Measurements from ENCODE around the gene AMBRA1.
"Not testable (repeated sequence)": the region's sequence is repeated elsewhere in the genome, so short reads cannot be mapped to it uniquely, and the experiment has no call there.

The AMBRA1 gene

DNA sequence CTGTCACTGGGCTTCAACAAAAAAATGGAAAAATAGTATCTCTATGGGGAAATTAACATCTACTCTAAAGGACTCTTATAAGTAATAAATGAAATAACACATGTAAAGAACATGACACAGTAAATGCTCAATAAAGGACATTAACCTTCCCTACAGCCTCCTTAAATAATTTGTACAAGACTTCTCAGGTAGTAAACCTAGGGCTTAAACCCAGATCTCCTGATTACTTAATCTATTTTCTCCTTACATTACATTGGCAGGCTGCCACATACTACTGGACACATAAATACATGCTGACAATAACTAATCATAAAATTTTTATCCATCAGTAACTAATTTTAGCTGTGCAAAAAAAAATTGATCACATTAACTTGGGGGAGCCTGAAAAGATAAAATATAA lies 4.9 kb downstream of the AMBRA1 start:
- peaks cover 25% of the 10 kb centered on the region for H3K4me1 ChIP-seq (ENCODE audit: control insufficient read depth, insufficient read depth, low read length)
- no peak overlapping the region for H3K4me3 ChIP-seq (ENCODE audit: low read length)
- H3K27me3 ChIP-seq (ENCODE audit: control insufficient read depth, insufficient read depth, low read length): no peaks in the 10 kb centered on the region
- H3K9ac ChIP-seq (ENCODE audit: low read length): no peak overlapping the region
- no peaks in the 10 kb centered on the region for H3K36me3 ChIP-seq (ENCODE audit: control insufficient read depth, insufficient read depth, low read length)
- no peaks in the 10 kb centered on the region for H3K9me3 ChIP-seq (ENCODE audit: control insufficient read depth, low read length)

DNA sequence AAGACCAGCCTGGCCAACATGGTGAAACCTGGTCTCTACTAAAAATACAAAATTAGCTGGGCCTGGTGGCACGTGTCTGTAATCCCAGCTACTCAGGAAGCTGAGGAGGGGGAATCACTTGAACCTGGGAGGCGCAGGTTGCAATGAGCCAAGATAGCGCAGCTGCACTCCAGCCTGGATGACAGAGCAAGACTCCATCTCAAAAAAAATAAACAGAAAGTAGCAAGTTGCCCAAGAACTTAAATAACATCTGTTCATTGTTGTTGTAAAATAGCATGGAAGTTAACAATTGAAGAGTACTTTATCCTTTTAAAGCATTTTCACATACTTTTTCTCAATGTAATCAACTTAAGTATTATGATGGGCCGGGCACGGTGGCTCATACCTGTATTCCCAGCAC lies 5.7 kb downstream of the AMBRA1 start:
- Histone ChIP-seq H3K36me3 (ENCODE audit: control insufficient read depth, insufficient read depth, low read length) (no peaks in the 10 kb centered on the region), H3K27me3 (ENCODE audit: control insufficient read depth, insufficient read depth, low read length) (no peaks in the 10 kb centered on the region), H3K9ac (ENCODE audit: low read length) (no peak overlapping the region), H3K9me3 (ENCODE audit: control insufficient read depth, low read length) (no peaks in the 10 kb centered on the region), H3K4me3 (ENCODE audit: low read length) (no peak overlapping the region), H3K4me1 (ENCODE audit: control insufficient read depth, insufficient read depth, low read length) (peaks cover 25% of the 10 kb centered on the region)

DNA sequence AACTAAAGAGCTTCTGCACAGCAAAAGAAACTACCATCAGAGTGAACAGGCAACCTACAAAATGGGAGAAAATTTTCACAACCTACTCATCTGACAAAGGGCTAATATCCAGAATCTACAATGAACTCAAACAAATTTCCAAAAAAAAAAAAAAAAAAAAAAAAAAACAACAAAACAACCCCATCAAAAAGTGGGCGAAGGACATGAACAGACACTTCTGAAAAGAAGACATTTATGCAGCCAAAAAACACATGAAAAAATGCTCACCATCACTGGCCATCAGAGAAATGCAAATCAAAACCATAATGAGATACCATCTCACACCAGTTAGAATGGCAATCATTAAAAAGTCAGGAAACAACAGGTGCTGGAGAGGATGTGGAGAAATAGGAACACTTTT lies 10.3 kb downstream of the AMBRA1 start:
- not testable (repeated sequence) for H3K4me1 ChIP-seq (ENCODE audit: control insufficient read depth, insufficient read depth, low read length); H3K9me3 ChIP-seq (ENCODE audit: control insufficient read depth, low read length); H3K36me3 ChIP-seq (ENCODE audit: control insufficient read depth, insufficient read depth, low read length); H3K4me3 ChIP-seq (ENCODE audit: low read length); H3K27me3 ChIP-seq (ENCODE audit: control insufficient read depth, insufficient read depth, low read length); H3K9ac ChIP-seq (ENCODE audit: low read length)

DNA sequence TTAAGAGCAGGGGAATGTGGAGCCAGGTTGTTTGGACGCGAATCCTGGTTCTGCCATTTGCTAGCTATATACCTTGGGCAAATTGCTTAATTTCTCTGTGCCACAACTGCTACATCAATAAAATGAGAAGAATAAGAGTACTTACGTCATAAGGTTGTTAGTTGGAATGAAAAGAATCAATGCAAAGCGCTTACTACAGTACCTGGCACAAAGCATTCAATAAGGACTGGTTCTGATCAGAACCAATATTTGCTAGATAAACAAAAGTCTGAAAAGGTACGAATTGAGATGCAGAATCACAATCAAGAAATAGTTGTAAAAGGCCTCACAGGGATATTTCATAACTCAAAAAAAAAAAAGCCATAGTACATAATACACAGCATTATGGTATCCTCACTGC lies 11.2 kb downstream of the AMBRA1 start:
- no peaks in the 10 kb centered on the region for H3K36me3 ChIP-seq (ENCODE audit: control insufficient read depth, insufficient read depth, low read length)
- no peaks in the 10 kb centered on the region for H3K27me3 ChIP-seq (ENCODE audit: control insufficient read depth, insufficient read depth, low read length)
- peaks cover 3% of the 10 kb centered on the region for H3K4me1 ChIP-seq (ENCODE audit: control insufficient read depth, insufficient read depth, low read length)
- H3K9ac ChIP-seq (ENCODE audit: low read length): no peak overlapping the region
- no peak overlapping the region for H3K4me3 ChIP-seq (ENCODE audit: low read length)
- H3K9me3 ChIP-seq (ENCODE audit: control insufficient read depth, low read length): no peaks in the 10 kb centered on the region

DNA sequence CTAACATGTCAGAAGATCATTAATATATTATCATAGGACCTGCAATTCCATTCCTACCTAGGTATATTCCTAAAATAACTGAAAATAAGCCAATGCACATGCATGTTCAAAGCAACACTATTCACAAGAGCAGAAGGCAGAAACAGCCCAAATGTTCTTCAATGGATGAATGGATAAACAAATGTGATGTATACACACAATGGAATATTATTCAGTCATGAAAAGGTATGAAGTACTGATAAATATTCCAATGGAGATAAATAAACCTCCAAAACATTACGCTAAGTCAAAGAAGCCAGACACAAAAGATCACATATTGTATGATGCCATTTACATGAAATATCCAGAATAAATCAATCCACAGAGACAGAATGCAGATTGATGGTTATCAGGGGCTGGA lies 16.8 kb downstream of the AMBRA1 start:
- Histone ChIP-seq H3K36me3 (ENCODE audit: control insufficient read depth, insufficient read depth, low read length) (no peaks in the 10 kb centered on the region), H3K4me3 (ENCODE audit: low read length) (no peak overlapping the region), H3K27me3 (ENCODE audit: control insufficient read depth, insufficient read depth, low read length) (no peaks in the 10 kb centered on the region), H3K9ac (ENCODE audit: low read length) (no peak overlapping the region), H3K4me1 (ENCODE audit: control insufficient read depth, insufficient read depth, low read length) (peaks cover 8% of the 10 kb centered on the region), H3K9me3 (ENCODE audit: control insufficient read depth, low read length) (no peaks in the 10 kb centered on the region)

DNA sequence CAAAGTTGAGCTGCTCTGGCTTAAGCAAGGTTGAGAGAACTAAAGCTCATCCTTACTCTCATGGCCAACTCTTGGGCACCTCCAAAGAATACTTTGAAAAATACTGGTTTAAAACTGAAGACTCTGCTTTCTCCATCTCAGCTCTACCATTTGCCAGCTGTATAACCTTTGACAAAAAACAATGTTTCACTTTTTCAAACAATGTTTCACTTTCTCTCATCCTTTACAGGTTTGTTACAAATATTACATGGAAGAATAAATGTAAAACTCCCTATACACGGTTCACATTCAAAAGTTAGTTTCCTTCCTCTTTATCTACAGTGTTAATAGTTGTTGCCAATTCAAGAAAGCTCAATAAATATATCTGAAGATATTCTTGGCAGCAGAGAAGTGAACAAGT lies 19.2 kb downstream of the AMBRA1 start:
- Histone ChIP-seq H3K4me3 (ENCODE audit: low read length) (no peak overlapping the region), H3K9ac (ENCODE audit: low read length) (no peak overlapping the region), H3K9me3 (ENCODE audit: control insufficient read depth, low read length) (no peaks in the 10 kb centered on the region), H3K36me3 (ENCODE audit: control insufficient read depth, insufficient read depth, low read length) (no peaks in the 10 kb centered on the region), H3K4me1 (ENCODE audit: control insufficient read depth, insufficient read depth, low read length) (peaks cover 6% of the 10 kb centered on the region), H3K27me3 (ENCODE audit: control insufficient read depth, insufficient read depth, low read length) (no peaks in the 10 kb centered on the region)

DNA sequence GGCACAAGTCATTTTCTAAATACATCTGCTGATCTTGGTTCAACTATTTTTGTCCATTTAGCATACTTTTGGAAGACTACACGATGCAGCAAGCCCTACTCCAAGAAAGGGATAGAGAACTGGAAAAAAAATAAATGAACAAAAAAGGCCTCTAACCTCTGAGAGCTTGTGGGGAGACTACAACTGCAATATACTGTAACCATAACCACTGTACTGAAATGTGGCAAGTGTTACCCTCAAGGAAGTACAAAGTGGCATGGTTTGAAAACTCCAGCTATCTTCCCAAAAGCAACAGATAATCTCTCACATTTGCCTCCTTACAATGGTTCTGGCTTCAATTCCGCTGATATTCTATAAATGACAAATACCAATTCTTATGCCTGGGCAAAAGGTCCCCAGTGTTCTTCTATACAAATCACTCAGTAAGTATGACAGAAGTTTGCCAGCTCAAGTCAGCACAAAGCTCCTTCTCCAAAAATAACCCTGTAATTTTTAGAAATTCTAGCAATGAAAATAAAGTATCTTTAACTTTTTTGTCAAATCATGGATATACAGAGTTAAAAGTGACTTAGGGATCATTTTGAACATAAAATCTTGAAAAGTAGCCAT lies 22.9 kb downstream of the AMBRA1 start:
- Histone ChIP-seq H3K4me3 (ENCODE audit: low read length) (no peak overlapping the region), H3K9me3 (ENCODE audit: control insufficient read depth, low read length) (no peaks in the 10 kb centered on the region), H3K36me3 (ENCODE audit: control insufficient read depth, insufficient read depth, low read length) (no peaks in the 10 kb centered on the region), H3K9ac (ENCODE audit: low read length) (no peak overlapping the region), H3K4me1 (ENCODE audit: control insufficient read depth, insufficient read depth, low read length) (peaks cover under 1% of the 10 kb centered on the region), H3K27me3 (ENCODE audit: control insufficient read depth, insufficient read depth, low read length) (no peaks in the 10 kb centered on the region)

DNA sequence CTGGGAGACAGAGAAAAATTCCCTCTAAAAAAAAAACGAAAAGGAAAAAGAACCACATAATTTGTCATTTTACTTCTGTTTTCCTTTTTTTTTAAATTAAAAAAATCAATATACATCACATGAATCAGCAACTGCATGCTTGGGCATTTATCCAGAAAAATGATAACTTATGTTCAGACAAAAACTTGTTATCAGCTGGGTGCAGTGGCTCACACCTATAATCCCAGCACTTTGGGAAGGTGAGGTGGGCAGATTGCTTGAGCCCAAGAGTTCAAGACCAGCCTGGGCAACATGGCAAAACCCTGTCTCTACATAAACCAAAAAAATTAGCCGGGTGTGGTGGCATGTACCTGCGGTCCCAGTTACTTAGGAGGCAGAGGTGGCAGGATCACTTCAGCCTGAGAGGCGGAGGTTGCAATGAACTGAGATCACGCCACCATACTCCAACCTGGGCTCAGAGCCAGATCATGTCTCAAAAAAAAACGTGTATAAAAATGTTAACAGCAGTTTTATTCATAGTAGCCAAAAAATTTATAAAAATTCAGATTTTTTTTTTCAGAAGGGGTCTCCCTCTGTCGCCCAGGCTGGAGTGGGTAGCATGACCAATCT lies 28.5 kb downstream of the AMBRA1 start:
- no peaks in the 10 kb centered on the region for H3K9me3 ChIP-seq (ENCODE audit: control insufficient read depth, low read length)
- peaks cover 8% of the 10 kb centered on the region for H3K4me1 ChIP-seq (ENCODE audit: control insufficient read depth, insufficient read depth, low read length)
- no peaks in the 10 kb centered on the region for H3K36me3 ChIP-seq (ENCODE audit: control insufficient read depth, insufficient read depth, low read length)
- H3K27me3 ChIP-seq (ENCODE audit: control insufficient read depth, insufficient read depth, low read length): no peaks in the 10 kb centered on the region
- H3K4me3 ChIP-seq (ENCODE audit: low read length): no peak overlapping the region
- no peak overlapping the region for H3K9ac ChIP-seq (ENCODE audit: low read length)

DNA sequence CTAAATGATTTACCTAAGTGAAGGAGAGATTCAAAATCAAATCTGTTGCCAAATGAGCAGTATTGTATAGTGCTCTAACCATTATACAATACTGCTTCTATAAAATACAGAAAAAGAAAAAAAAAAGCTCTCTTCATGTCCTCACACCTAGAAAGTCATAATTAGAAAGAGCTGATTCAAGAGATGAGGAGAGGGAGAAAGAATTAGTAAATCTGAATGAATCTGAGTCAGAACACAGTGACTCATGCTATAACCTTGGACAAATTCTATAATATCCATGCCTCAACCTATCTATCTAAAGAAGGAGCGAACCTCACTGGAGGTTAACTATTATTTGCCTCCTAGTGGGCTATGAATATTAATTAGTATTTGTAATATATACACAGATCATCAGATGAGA lies 29.4 kb downstream of the AMBRA1 start:
- no peaks in the 10 kb centered on the region for H3K36me3 ChIP-seq (ENCODE audit: control insufficient read depth, insufficient read depth, low read length)
- H3K9me3 ChIP-seq (ENCODE audit: control insufficient read depth, low read length): no peaks in the 10 kb centered on the region
- H3K4me3 ChIP-seq (ENCODE audit: low read length): no peak overlapping the region
- H3K9ac ChIP-seq (ENCODE audit: low read length): no peak overlapping the region
- H3K27me3 ChIP-seq (ENCODE audit: control insufficient read depth, insufficient read depth, low read length): no peaks in the 10 kb centered on the region
- H3K4me1 ChIP-seq (ENCODE audit: control insufficient read depth, insufficient read depth, low read length): peaks cover 8% of the 10 kb centered on the region

DNA sequence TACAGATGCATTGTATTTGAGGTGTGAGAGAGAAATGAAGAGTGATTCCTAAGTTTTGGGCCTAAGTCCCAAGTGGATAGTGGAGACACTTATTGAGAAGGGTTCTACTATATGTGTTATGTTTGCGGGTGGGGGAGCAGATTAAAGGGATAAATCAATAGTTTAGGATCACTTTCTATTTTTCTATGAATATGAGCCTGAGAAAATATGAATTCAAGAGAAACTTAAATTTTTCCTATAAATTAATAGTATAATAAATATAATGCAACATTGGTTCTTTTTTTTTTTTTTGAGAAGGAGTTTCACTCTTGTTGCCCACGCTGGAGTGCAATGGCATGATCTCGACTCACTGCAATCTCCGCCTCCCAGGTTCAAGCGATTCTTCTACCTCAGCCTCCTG lies 31.3 kb downstream of the AMBRA1 start:
- Histone ChIP-seq H3K4me3 (ENCODE audit: low read length) (no peak overlapping the region), H3K36me3 (ENCODE audit: control insufficient read depth, insufficient read depth, low read length) (no peaks in the 10 kb centered on the region), H3K27me3 (ENCODE audit: control insufficient read depth, insufficient read depth, low read length) (no peaks in the 10 kb centered on the region), H3K9me3 (ENCODE audit: control insufficient read depth, low read length) (no peaks in the 10 kb centered on the region), H3K4me1 (ENCODE audit: control insufficient read depth, insufficient read depth, low read length) (peaks cover 11% of the 10 kb centered on the region), H3K9ac (ENCODE audit: low read length) (no peak overlapping the region)

DNA sequence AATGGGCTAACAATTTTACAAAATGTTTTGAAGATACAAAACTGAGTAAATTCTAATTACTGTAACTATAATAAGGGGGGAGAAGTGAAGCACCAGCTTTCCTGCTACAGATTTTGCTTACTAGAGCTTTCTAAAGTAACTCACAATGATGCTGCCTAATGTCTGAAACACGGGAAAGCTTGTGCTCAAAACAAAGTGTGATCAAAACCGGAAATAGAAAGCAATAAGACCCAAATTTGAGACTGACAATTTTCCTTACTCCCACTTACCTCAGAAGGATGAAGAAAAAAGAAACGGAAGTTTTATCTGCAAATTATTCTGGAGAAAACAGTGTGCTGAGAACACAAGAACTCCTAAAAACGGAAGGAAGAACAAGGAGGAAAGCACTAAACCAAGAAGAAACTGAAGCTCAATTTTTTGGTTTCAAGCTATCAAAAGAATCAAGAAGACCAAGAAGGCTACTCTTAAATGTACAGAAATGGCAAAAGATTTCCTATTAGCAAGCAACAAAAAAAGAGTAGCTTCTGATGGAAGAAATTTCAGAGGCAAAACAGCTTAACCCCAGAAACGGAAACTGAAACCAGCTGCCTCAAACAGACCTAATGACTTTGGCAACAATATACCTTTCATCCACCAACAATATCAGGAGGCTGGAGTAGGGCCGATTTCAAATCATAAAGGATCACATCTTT lies 33.4 kb downstream of the AMBRA1 start:
- Histone ChIP-seq H3K4me1 (ENCODE audit: control insufficient read depth, insufficient read depth, low read length) (peaks cover 21% of the 10 kb centered on the region), H3K4me3 (ENCODE audit: low read length) (peak overlapping the region; percentile 51), H3K36me3 (ENCODE audit: control insufficient read depth, insufficient read depth, low read length) (no peaks in the 10 kb centered on the region), H3K9me3 (ENCODE audit: control insufficient read depth, low read length) (no peaks in the 10 kb centered on the region), H3K27me3 (ENCODE audit: control insufficient read depth, insufficient read depth, low read length) (no peaks in the 10 kb centered on the region), H3K9ac (ENCODE audit: low read length) (peak overlapping the region; percentile 76)

DNA sequence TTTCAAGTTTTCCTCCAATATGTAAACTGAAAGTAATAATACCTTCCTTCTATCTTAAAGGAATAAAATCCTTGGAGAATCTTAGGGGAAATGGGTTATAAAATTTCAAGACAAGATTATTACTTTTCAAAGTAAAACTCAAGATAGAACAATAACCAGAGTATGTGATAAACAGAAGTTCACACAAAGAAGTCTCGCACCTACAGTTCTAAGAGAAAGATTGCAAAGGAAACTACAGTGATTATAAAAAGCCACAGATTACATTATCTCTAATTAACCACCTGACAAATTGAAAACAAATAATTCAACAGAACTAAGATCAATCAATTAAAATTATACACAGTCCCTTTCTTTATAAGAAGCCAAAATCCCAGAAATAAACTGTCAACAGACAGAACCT lies 34.0 kb downstream of the AMBRA1 start:
- no peak overlapping the region for H3K4me3 ChIP-seq (ENCODE audit: low read length)
- peaks cover 24% of the 10 kb centered on the region for H3K4me1 ChIP-seq (ENCODE audit: control insufficient read depth, insufficient read depth, low read length)
- no peaks in the 10 kb centered on the region for H3K27me3 ChIP-seq (ENCODE audit: control insufficient read depth, insufficient read depth, low read length)
- peak overlapping the region; percentile 76 for H3K9ac ChIP-seq (ENCODE audit: low read length)
- no peaks in the 10 kb centered on the region for H3K9me3 ChIP-seq (ENCODE audit: control insufficient read depth, low read length)
- H3K36me3 ChIP-seq (ENCODE audit: control insufficient read depth, insufficient read depth, low read length): no peaks in the 10 kb centered on the region

Measured in mucosa of stomach (tissue), 1 donor.